K562 (cell line): ENCODE results near the gene CXorf65. TPM values are rescaled to one million over a fixed set of nuclear protein-coding genes. Genes with fewer than 3 reads are reported as not detected.

Experiments used
- CEBPZ ChIP-seq: fragments of 150-350 bp; IDR thresholded peaks from 2 replicates; pipeline ENCODE4 v1.6.1; 2014; ENCODE audit warnings: low read depth, mild to moderate bottlenecking, low read length, borderline replicate concordance
- CGGBP1 ChIP-seq: fragments of 250-450 bp; sonication (Bioruptor Pico); IDR thresholded peaks from 2 replicates; pipeline ENCODE4 v1.9.0; 2021; ENCODE audit warnings: mild to moderate bottlenecking
- ETS2 ChIP-seq: IDR thresholded peaks from 2 replicates; pipeline ENCODE4 v1.6.1; 2016; ENCODE audit warnings: borderline replicate concordance, missing genetic modification characterization, mild to moderate bottlenecking, moderate library complexity, missing compliant biosample characterization; ENCODE audit not compliant: poor library complexity, severe bottlenecking
- KDM2B ChIP-seq: fragments of 250-450 bp; sonication (Bioruptor Pico); IDR thresholded peaks from 2 replicates; pipeline ENCODE4 v1.8.0; 2021; ENCODE audit warnings: mild to moderate bottlenecking, moderate library complexity
- MEF2A ChIP-seq: IDR thresholded peaks from 2 replicates; pipeline ENCODE4 v1.6.1; 2011; ENCODE audit warnings: low read depth, mild to moderate bottlenecking, low read length, moderate library complexity; ENCODE audit not compliant: control insufficient read depth
- NR3C1 ChIP-seq: sonication (generic); formaldehyde crosslinking; IDR thresholded peaks from 2 replicates; pipeline ENCODE4 v1.8.1; 2022; ENCODE audit warnings: missing genetic modification reagents
- PHF20 ChIP-seq: fragments of 450-650 bp; IDR thresholded peaks from 2 replicates; pipeline ENCODE4 v1.6.1; 2018; ENCODE audit not compliant: partially characterized antibody
- PTTG1 ChIP-seq: fragments of 450-650 bp; IDR thresholded peaks from 2 replicates; pipeline ENCODE4 v1.6.1; 2016; ENCODE audit warnings: low read depth, mild to moderate bottlenecking, missing genetic modification characterization, missing compliant biosample characterization
- RCOR1 ChIP-seq, 2 experiments: IDR thresholded peaks; 2 replicates each; pipeline ENCODE4 v1.6.1; 2012; ENCODE audit warnings: low read depth in 2 of 2, low read length in 2 of 2, borderline replicate concordance in 1 of 2, improper control_type of control experiment in 1 of 2
- SOX6 ChIP-seq: fragments of 450-650 bp; IDR thresholded peaks from 2 replicates; pipeline ENCODE4 v1.6.1; 2014; ENCODE audit warnings: mild to moderate bottlenecking
- TCF3 ChIP-seq: sonication (generic); formaldehyde crosslinking; IDR thresholded peaks from 2 replicates; pipeline ENCODE4 v1.4.0; 2020; ENCODE audit warnings: mild to moderate bottlenecking, missing genetic modification reagents
- USF1 ChIP-seq: sonication (generic); formaldehyde crosslinking; IDR thresholded peaks from 2 replicates; pipeline ENCODE4 v1.9.0; 2022; ENCODE audit warnings: mild to moderate bottlenecking, missing genetic modification reagents
- XRCC4 ChIP-seq: IDR thresholded peaks from one replicate; pipeline ENCODE4 v1.6.1; 2011; ENCODE audit not compliant: insufficient read depth, insufficient read length; ENCODE audit errors: extremely low read depth
- polyA plus RNA-seq, 8 experiments: library from polyadenylated mRNA; depleted of rRNA in 4 of 8; stranded (reverse) in 5 of 8; unstranded in 3 of 8; fragments of >200 nt; fragmentation: Nextera tagmentation in 2 of 8; fragmentation: Illumina TruSeq in 1 of 8; extraction: Ambion mirVana in 2 of 8; extraction: Trizol in 1 of 8; gene quantifications; 2 replicates each; pipeline versions ENCODE4 v1.2.1 to v1.2.3, GENCODE V29; 2011 to 2014; ENCODE audit warnings: inconsistent platforms in 1 of 8, missing spikeins in 1 of 8
- total RNA-seq, 7 experiments: library from RNA; depleted of rRNA in 6 of 7; stranded (reverse); fragments of >200 nt in 6 of 7; fragmentation: Illumina TruSeq in 2 of 7; extraction: Trizol in 2 of 7; gene quantifications; 2 replicates each; pipeline versions ENCODE4 v1.2.1 to v1.2.3, GENCODE V29; 2011 to 2021; ENCODE audit warnings: low replicate concordance in 1 of 7

CXorf65 gene
- total and polyA plus RNA-seq, 9 of the 15 experiments (the other 6 are each of a cell fraction or from before 2014, with no cell fraction given) = 1.4 to 8.4 (median 2.9) TPM

GRCh38 chrX:71068044-71068918 is 38.3 kb downstream of the CXorf65 start, which contains the start of gene SNX12 (continued):
- TF ChIP-seq USF1 (CRISPR knock-in tag) = peak; percentile 69
- no peak for TF ChIP-seq CEBPZ
- peak in 1 of 2 experiments; percentile 33; a peak in 1 of 4 replicates for TF ChIP-seq RCOR1 (IDR thresholded peaks at IDR 0.05; ENCODE audit: borderline replicate concordance in 1 of 2, low read depth in 2 of 2, low read length in 2 of 2)
- no peak for TF ChIP-seq PHF20
- no peak for TF ChIP-seq XRCC4
- TF ChIP-seq CGGBP1 = no peak
- no peak for TF ChIP-seq PTTG1 (tag)
- no peak for TF ChIP-seq TCF3
- peak; percentile 51; the same call in 1 of the 2 replicates for TF ChIP-seq SOX6
- no peak for TF ChIP-seq KDM2B (CRISPR knock-in tag)
- TF ChIP-seq MEF2A = no peak
- TF ChIP-seq NR3C1 (CRISPR knock-in tag) = no peak
- TF ChIP-seq ETS2 (tag) = no peak
